ENCODE measurements around the gene NSDHL. TPM values are rescaled to one million over a fixed set of nuclear protein-coding genes. Genes with fewer than 3 reads are reported as not detected.

Gene NSDHL
- total and polyA plus RNA-seq, 12 donors = 8.6 to 41.4 (median 16.1) TPM

DNA sequence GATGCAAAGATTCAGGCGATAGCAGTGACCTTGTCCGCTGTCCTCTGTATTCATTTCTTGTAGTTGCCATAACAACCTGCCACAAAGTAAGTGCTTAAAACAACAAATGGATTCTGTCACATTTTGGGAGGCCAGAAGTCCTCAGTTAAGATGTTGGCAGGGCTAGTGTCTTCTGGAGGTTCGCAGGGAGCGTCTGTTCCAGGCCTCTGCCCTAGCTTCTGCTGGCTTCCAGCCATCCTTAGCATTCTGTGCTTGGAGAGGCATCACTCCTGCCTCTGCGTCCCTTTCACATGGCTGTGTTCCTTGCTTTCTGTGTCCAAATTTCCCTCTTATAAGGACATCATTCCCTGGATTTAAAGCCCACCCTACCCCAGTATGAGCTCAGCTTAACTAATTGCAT, 35.5 kb downstream of the NSDHL start:
- 83 to 89% methylated on average over 5 of the region's 5 CpGs for WGBS, 2 donors

DNA sequence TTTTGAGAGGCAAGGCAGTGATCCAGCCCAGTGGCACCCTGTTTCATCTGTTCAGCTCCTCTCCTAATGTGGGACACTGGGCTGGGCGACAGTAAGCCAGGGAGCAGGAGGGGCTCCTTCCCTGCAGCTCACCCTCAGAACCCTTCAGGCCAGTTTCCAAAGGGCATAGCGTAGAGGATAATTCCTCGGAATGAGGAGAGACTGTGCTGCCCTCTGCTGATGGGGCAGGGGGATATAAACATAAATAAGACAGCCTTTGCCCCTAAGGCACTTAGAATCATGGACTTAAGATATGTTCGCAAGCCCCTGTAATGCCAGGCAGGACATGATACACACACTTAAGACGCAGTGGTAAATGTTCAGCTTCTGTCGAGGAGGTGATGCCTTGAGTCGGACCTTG, 39.1 kb downstream of the NSDHL start:
- 80 to 85% methylated on average over 7 of the region's 7 CpGs for WGBS, 2 donors
- intact Hi-C loops (cut with DNase I) = no loop called here
- no peak for DNase-seq

More for the DNA sequence above, 35.5 kb downstream of the NSDHL start:
- ATAC-seq (no peak), DNase-seq (no peak)
- intact Hi-C loops (cut with DNase I) = no loop called here
- Histone ChIP-seq H3K4me3 (no peak overlapping the region), H3K4me1 (no peaks in the 10 kb centered on the region), H3K27ac (no peak overlapping the region), H3K9me3 (no peaks in the 10 kb centered on the region), H3K36me3 (peaks cover 0 to 77% (median 4%) of the 10 kb centered on the region in 9 donors), H3K27me3 (no peaks in the 10 kb centered on the region)
- TF ChIP-seq, protein P1, sequence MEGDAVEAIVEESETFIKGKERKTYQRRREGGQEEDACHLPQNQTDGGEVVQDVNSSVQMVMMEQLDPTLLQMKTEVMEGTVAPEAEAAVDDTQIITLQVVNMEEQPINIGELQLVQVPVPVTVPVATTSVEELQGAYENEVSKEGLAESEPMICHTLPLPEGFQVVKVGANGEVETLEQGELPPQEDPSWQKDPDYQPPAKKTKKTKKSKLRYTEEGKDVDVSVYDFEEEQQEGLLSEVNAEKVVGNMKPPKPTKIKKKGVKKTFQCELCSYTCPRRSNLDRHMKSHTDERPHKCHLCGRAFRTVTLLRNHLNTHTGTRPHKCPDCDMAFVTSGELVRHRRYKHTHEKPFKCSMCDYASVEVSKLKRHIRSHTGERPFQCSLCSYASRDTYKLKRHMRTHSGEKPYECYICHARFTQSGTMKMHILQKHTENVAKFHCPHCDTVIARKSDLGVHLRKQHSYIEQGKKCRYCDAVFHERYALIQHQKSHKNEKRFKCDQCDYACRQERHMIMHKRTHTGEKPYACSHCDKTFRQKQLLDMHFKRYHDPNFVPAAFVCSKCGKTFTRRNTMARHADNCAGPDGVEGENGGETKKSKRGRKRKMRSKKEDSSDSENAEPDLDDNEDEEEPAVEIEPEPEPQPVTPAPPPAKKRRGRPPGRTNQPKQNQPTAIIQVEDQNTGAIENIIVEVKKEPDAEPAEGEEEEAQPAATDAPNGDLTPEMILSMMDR (IDR thresholded peaks at IDR 0.05) = no peak

DNA sequence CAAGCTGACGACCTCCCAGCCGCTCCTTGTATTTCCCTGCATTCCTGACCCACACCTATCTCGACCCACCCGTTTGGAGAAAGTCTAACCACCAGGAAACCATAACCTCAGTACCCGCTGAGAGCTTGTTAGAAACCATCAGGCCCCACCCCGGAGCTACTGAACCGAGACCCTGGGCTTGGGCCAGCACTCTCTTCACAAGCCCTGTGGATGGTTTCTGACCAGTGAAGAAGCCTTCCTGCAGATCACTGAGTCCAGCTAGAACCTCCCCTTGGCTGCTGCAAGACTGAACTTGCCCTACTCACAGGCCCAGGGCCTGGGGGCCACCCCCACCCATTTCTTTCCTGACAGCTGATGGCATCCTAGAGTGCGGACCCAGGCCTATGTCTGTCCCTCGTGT, 40.4 kb downstream of the NSDHL start:
- Histone ChIP-seq H3K4me1 (no peaks in the 10 kb centered on the region), H3K4me3 (no peak overlapping the region), H3K27me3 (peaks cover 0 to 5% (median 0%) of the 10 kb centered on the region in 7 donors), H3K9me3 (no peaks in the 10 kb centered on the region), H3K27ac (no peak overlapping the region), H3K36me3 (peaks cover 0 to 38% (median 4%) of the 10 kb centered on the region in 9 donors)
- intact Hi-C loops (cut with DNase I) = no loop called here
- 82 to 87% methylated on average over 9 of the region's 9 CpGs for WGBS, 2 donors
- no peak for ATAC-seq
- DNase-seq = no peak
- TF ChIP-seq, protein P1 (IDR thresholded peaks at IDR 0.05) = no peak

More for the DNA sequence above, 39.1 kb downstream of the NSDHL start:
- ATAC-seq = no peak
- no peaks in the 10 kb centered on the region for H3K4me1 ChIP-seq
- TF ChIP-seq, protein P1 (IDR thresholded peaks at IDR 0.05) = no peak
- no peak overlapping the region for H3K4me3 ChIP-seq
- H3K9me3 ChIP-seq = no peaks in the 10 kb centered on the region
- H3K27ac ChIP-seq = no peak overlapping the region
- H3K27me3 ChIP-seq = no peaks in the 10 kb centered on the region
- peaks cover 0 to 50% (median 4%) of the 10 kb centered on the region in 9 donors for H3K36me3 ChIP-seq

DNA sequence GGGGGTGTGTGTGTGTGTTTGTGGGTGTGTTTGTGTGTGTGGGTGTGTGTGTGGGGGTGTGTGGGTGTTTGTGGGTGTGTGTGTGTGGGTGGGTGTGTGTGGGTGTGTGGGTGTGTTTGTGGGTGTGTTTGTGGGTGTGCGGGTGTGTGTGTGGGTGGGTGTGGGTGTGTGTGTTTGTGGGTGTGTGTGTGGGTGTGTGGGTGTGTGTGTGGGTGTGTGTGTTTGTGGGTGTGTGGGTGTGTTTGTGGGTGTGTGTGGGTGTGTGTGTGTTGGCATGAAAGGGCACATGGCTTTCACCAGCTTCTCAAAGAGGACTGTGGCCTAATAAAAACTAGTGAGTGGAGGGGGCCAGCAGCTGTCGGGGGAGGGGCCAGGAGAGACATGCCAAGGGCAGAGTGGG, 41.7 kb downstream of the NSDHL start:
- Histone ChIP-seq H3K4me1 (no peaks in the 10 kb centered on the region), H3K36me3 (peaks cover 0 to 29% (median 4%) of the 10 kb centered on the region in 9 donors), H3K27me3 (peaks cover 0 to 8% (median 0%) of the 10 kb centered on the region in 7 donors), H3K27ac (no peak overlapping the region), H3K9me3 (no peaks in the 10 kb centered on the region), H3K4me3 (no peak overlapping the region)
- DNase-seq = no peak
- TF ChIP-seq, protein P1 (IDR thresholded peaks at IDR 0.05) = no peak
- ATAC-seq = no peak
- 94 to 100% methylated on average over 1 of the region's 2 CpGs for WGBS, 2 donors
- intact Hi-C loops (cut with DNase I) = no loop called here

Measured in heart right ventricle (tissue), 16 donors.